ENCODE data around the gene TEX52.

DNA sequence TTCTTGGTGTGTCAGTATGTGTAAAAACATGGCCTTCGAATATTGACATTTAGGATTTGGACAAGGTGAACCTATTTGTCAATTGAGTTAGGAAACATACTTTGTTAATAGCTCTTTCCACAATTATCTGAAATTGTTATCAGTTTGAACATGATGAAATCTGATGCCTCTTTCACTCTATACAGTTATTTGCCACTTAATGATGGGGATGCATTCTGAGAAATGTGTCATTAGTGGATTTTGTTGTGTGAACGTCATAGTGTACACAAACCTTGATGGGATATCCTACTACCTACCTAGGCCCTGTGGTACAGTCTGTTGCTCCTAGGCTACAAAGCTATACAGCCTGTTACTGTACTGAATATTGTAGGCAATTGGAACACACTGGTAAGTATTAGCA, 38.7 kb upstream of the TEX52 start:
- TF ChIP-seq, protein P1, sequence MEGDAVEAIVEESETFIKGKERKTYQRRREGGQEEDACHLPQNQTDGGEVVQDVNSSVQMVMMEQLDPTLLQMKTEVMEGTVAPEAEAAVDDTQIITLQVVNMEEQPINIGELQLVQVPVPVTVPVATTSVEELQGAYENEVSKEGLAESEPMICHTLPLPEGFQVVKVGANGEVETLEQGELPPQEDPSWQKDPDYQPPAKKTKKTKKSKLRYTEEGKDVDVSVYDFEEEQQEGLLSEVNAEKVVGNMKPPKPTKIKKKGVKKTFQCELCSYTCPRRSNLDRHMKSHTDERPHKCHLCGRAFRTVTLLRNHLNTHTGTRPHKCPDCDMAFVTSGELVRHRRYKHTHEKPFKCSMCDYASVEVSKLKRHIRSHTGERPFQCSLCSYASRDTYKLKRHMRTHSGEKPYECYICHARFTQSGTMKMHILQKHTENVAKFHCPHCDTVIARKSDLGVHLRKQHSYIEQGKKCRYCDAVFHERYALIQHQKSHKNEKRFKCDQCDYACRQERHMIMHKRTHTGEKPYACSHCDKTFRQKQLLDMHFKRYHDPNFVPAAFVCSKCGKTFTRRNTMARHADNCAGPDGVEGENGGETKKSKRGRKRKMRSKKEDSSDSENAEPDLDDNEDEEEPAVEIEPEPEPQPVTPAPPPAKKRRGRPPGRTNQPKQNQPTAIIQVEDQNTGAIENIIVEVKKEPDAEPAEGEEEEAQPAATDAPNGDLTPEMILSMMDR (IDR thresholded peaks at IDR 0.05; ENCODE audit: poor library complexity, severe bottlenecking) = no peak
- TF ChIP-seq RAD21 (conservative IDR thresholded peaks at IDR 0.05) (no peak), POLR2AphosphoS5 (IDR thresholded peaks at IDR 0.05) (no peak), MXI1 (conservative IDR thresholded peaks at IDR 0.05; ENCODE audit: poor library complexity, severe bottlenecking) (no peak)
